Measurements from ENCODE around the gene STK32B.

- TF ChIP-seq CTCF (IDR thresholded peaks at IDR 0.05) (no peak), POLR2AphosphoS5 (IDR thresholded peaks at IDR 0.05) (no peak), EP300 (IDR thresholded peaks at IDR 0.05) (no peak), POLR2A (IDR thresholded peaks at IDR 0.05) (no peak)
Observed at GRCh38 chr4:5374994-5375393, 323.7 kb downstream of the STK32B start.

Data from stomach (tissue), 4 donors.